ENCODE measurements around the gene TNRC6C.
"Not testable (repeated sequence)": the region's sequence is repeated elsewhere in the genome, so short reads cannot be mapped to it uniquely, and the experiment has no call there.

TNRC6C gene

DNA sequence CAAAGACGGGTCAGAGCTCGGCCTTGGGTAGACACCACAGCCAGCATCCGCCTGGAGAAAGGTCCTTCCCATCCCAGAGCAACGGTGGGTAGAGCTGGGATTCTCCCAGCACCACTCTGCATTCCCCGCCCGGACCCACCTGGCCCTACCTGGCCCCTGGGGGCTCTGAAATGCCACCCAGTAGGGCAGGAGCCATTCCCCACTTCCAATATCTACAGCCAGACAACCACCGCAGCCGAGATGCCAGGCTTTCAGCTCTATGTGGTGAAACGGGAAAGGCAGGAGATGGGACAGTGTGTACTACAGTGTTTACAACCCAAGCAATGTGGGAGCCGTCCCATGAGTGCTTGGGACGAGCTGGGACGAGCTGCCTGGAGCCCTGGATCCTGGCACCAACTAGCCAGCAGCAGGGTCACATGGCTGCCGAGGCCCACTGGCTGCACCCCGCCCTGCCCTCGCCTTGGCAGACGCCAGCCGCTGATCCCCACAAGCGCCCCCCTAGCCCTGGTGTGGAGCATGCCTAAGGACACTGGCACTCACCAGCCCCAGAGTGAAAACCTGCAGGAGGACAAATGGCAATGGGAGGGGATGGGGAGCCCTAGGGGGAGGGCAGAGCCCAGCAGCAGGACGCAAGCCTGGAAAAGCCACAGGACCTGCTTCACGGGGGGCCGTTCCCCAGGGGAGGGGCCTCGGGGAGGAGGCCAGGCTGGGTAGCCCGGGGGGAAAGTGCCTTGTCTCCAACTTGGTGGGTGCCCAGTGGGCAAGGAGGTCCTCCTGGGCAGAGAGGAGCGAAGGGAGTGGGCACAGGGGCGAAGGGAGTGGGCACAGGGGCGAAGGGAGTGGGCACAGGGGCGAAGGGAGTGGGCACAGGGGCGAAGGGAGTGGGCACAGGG, 156.6 kb downstream of the TNRC6C start:
- DNase-seq = no peak

DNA sequence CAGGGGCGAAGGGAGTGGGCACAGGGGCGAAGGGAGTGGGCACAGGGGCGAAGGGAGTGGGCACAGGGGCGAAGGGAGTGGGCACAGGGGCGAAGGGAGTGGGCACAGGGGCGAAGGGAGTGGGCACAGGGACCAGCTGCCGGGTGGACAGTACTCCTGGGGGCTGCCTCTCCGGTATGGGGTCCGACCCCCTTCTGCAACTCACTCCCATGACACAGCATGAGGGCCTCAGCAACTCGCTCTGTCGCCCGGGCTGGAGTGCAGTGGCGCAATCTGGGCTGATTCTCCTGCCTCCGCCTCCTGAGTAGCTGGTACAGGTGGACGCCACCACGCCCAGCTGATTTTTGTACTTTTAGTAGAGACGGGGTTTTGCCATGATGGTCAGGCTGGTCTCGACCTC, 157.3 kb downstream of the TNRC6C start:
- DNase-seq = not testable (repeated sequence)

GRCh38 chr17:78116411-78116810, 157.9 kb downstream of the TNRC6C start:
- no peak for DNase-seq

DNA sequence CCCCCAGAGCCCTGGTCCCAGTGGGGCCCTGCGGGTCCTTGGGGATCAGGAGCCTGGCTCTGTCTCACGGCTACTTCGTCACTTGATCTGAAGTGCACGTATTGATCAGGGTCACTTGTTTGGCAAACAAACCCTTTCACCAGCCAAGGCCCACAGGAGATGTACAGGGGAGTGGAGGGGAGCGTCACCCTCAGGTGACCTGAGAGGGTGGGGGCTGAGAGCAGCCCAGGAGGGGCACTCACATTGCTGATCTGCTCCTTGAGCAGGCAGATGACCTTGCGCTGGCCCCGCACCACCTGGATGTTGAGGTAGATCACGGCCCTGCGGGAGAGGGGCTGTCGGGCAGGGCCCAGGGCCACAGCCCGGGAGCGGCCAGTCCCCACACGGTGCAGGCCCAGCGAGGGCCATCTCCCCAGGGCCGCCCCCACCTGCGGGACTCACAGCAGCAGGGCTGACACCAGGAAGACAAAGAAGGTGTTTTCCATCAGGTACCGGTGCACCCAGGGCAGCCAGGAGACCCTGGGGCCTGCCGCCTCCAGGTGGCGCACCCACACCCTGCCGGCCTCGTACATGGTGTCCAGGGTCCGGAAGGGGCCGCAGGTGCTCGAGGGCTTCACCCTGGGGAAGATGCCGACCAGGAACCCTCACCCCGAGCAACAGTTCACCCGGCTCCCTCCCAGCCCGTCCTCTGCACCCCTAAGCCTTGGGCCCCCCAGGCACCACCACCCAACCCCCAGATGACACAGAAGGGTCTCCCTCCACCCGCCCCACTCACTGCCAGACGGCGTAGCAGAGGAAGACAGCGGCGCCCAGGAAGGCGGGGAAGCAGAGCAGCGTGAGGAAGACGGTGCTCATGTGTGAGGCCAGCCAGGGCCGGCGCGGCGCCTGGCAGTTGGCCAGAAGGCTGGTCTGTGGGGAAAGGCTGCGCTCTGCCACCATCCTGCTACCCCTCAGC, 158.8 kb downstream of the TNRC6C start:
- no peak for DNase-seq

DNA sequence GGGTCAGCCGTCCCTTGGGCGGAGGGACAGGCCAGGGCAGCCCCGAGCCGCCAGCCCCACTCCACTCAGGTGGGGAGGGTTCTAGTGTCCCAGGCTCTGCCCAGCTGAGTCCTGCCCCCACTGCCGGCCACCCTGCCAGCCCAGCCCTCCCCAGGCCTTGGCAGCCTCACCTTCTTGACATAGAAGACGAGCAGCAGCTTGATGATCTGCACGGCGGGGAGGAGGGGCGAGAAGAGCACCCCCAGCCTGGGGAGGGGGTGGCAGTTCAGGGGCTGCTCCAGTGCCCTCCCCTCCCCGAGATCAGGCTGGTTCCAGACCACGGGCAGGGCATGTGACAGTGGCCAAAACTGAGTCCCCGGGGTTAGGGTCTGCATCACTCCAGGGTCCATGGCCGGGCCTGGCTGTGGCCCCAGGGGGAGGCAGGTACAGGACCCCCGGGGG, 160.3 kb downstream of the TNRC6C start:
- DNase-seq = no peak

DNA sequence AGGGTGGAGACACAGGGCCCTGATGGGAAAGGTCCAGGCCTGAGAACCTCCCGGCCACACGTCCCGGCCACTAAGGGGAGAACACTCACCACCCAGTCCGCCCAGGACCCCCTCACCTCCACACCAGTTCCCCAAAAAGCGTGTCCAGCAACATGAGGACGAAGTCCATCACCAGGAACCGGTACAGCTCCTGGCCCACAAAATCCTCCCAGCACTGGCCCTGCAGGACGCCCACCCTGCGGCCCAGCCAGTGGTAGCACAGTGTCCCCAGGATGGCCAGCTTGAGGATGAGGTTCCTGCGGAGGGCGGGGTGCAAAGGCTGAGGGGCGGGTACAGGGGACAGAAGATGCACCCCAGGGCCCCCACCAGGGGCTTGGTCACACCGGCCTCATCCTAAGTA, 162.0 kb downstream of the TNRC6C start:
- no peak for DNase-seq

GRCh38 chr17:78120971-78121800, 162.7 kb downstream of the TNRC6C start:
- no peak for DNase-seq

DNA sequence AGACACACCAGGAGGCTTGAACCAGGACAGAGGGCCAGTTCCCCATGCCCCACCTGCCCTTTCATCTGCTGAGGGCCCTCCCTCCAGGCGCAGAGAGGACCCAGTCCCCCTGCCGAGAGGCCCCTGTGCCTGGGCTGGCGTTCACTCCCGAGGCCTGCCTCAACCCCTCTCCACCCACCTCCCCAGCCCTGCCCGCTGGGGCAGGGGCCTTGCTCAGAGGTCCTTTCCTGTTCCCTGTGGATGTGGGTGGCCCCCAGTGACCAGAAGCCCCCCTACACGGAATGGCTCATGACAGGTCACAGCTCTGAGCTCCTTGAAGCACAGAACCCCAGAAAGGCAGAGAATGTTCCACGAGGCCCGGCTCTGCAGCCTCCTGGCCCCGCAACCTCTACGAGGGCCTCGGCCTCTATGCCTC, 163.3 kb downstream of the TNRC6C start:
- no peak for DNase-seq

DNA sequence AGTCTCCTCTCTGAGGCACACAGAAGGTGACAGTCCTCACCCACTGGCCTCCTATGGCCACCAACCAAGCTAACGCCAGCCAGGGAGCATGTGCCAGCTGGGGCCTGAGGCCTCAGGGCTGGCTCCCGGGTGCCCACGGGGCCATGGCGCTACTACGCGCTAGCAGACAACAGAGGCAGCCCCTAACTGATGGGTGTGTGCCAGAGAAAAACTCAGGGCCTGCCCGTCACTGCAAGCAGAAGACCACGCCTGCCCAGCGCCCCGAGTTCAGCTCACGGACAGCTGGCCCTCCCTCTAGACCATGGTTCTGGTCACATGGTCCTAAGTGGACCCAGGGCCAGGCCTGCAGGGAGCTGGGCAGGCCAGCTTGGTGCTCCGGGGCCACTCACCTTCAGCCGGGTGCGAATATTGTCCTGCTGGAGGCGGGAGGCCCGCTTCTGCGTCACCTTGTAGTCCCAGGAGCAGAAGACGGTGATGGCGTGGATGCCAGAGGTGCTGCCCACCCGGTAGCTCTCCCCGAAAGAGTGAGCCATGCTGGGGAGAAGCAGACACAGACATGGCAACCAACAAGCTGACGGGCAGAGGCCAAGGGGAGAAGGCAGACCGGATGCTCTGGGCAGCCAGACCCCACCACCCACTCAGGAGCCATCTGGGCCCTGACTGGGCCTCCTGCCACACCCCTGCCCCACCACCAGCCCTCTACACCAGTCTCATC, 163.9 kb downstream of the TNRC6C start:
- DNase-seq = no peak

DNA sequence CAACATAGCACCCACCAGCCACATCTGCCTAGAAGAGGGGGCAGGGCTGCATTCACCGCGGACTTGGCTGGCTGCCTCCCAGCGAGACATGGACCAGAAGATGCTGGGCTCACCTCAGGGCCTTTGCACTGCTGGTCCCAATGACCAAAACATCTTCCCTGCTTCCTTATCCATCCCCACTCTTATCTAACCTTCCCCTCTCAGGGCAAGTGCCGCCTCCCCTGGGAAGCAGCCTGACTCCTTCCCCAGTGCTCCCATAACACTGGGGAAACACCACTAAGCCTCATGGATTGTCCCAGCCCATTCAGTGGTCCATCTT, 164.4 kb downstream of the TNRC6C start:
- DNase-seq = no peak

DNA sequence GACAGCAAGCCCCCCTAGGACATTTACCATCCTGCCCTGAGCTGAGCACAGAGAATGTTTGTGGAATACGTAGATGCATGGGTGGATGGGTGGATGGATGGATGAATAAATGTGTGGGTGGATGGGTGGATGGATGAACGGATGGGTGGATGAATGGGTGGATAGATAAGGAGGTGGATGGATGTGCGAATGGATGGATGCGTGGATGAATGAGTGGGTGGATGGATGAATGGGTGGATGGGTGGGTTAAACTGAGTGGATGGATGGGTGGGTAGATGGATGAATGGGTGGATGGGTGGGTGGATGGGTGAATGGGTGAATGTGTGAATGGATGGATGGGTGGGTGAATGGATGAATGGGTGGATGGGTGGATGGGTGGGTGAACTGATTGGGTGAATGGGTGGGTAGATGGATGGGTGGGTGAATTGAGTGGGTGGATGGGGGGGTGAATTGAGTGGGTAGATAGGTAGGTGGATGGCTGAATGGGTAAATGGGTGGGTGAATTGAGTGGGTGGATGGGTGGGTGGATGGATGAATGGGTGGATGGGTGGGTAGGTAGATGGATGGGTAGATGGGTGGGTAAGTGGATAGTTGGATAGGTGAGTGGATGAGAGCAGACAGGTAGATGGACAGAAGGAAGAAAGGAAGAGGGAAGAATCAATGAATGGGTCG, 164.9 kb downstream of the TNRC6C start:
- no peak for DNase-seq

DNA sequence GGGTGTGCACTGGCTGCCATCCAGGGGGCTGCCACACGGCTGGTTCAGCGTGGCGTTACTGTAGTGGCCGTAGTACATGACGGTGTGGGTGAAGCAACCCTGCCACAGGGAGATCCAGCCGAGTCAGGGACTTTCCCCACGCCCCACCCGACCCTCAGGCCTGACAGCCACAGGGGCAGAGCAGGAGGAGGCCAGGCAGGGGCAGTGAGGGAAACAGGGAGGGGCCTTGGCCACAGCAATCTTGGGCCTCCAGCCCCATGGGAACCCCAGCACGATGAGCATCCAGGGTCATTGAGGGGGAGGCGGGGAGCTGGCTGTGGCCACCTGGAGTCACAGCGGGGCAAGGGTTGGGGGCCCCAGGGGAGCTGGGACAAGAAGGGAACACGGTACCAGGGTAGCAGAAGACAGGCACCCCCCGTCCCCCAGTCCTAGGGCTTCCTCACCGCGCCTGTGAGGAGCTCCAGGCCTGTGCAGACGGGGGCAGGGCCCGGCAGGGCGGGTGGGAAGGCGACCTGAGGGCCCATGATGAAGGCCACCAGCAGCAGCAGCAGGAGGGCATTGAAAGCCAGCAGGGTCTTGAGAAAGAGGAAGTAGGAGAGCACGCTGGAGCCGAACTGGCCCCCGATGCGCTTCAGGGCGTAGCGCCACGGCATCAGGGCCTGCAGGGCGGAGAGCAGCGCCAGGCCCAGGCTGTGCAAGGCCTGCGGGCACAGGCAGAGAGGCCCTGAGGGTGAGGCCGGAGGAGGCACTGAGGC, 165.8 kb downstream of the TNRC6C start:
- no peak for DNase-seq

DNA sequence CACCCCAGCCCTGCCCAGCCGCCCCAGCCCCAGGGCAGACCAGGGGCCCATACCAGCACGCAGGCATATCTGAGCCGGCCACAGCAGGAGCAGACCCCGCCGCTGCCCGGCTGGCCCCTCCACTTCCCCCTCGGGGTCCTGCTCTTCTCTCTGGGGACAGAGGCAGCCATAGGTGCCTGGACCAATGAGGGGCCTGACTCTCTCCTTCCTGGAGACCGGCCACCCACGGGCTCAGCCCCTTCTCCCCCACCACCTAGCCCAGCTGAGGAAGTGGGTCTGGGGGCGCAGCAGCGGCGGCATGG, 166.3 kb downstream of the TNRC6C start:
- no peak for DNase-seq

- no peak for DNase-seq
Observed at GRCh38 chr17:78125138-78125913, 166.8 kb downstream of the TNRC6C start.

GRCh38 chr17:78125976-78126894, 167.7 kb downstream of the TNRC6C start:
- no peak for DNase-seq

- no peak for DNase-seq
Observed at GRCh38 chr17:78126895-78127238, 168.4 kb downstream of the TNRC6C start.

DNA sequence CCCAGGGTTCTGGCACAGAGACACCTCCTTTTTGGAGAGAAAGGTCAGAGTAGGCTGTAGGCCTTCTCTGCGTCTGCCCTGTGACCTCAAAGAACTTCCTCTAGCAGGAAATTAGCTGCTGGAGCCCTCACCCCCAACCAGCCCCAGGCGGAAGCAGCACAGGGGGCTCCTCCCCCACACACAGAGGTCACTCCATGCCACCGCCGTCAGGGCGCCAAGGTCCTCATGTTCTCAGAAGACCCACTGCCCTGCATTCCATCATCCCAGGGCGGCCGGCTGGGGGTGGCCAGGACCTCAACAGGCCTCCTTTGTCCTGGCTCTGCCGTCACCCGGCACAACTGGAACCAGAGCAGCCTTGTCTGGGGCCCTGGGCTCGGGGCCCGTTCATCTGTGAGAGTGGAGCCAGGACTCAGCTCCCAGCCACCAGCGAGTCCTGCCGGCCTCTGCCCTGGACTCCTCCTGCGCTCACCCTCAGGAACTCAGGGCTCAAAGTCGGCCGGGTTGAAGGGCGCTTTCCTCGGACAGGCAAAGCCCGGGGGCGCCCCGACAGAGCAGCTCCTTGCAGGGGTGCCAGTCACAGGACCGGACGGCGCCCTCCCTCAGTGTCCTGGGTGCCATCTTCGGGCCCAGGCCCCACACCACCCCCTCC, 168.9 kb downstream of the TNRC6C start:
- peak; percentile 32 for DNase-seq

- DNase-seq = no peak
Observed at GRCh38 chr17:78127888-78128550, 169.5 kb downstream of the TNRC6C start.
